SK-N-SH treated with all-trans-retinoic acid at 6 μM for 48 hours (cell line): Measurements from ENCODE around the gene C15orf40.

ENCODE experiments used
- BACH2 ChIP-seq: fragments of 250-450 bp; sonication (Bioruptor Pico); IDR thresholded peaks from 2 replicates; pipeline ENCODE4 v1.9.0; 2021; ENCODE audit warnings: mild to moderate bottlenecking, borderline replicate concordance
- CSDC2 ChIP-seq: fragments of 250-450 bp; sonication (Bioruptor Pico); IDR thresholded peaks from 2 replicates; pipeline ENCODE4 v1.5.0; 2020; ENCODE audit warnings: mild to moderate bottlenecking, moderate library complexity
- POU6F1 ChIP-seq: fragments of 250-450 bp; sonication (Bioruptor Pico); IDR thresholded peaks from 2 replicates; pipeline ENCODE4 v1.8.0; 2021; ENCODE audit warnings: low read depth, mild to moderate bottlenecking, moderate library complexity, borderline replicate concordance
- PPARA ChIP-seq: fragments of 250-450 bp; sonication (Bioruptor Pico); IDR thresholded peaks from 2 replicates; pipeline ENCODE4 v1.5.0; 2020; ENCODE audit warnings: mild to moderate bottlenecking, borderline replicate concordance
- RARB ChIP-seq: fragments of 250-450 bp; sonication (Bioruptor Pico); IDR thresholded peaks from 2 replicates; pipeline ENCODE4 v1.8.0; 2021; ENCODE audit warnings: mild to moderate bottlenecking, moderate library complexity
- ZC3H10 ChIP-seq: fragments of 250-450 bp; sonication (Bioruptor Pico); IDR thresholded peaks from 2 replicates; pipeline ENCODE4 v1.5.1; 2021; ENCODE audit warnings: mild to moderate bottlenecking, moderate library complexity
- ZFP3 ChIP-seq: fragments of 250-450 bp; sonication (Bioruptor Pico); IDR thresholded peaks from 2 replicates; pipeline ENCODE4 v1.5.0; 2020; ENCODE audit warnings: mild to moderate bottlenecking, moderate library complexity
- ZFP30 ChIP-seq: fragments of 450-650 bp; formaldehyde crosslinking; IDR thresholded peaks from 2 replicates; pipeline ENCODE4 v1.5.0; 2022; ENCODE audit warnings: mild to moderate bottlenecking, moderate library complexity
- ZNF565 ChIP-seq: fragments of 450-650 bp; formaldehyde crosslinking; conservative IDR thresholded peaks from 2 replicates; pipeline ENCODE4 v1.5.0; 2020; ENCODE audit warnings: low read depth, mild to moderate bottlenecking, moderate library complexity
- ZNF70 ChIP-seq: fragments of 450-650 bp; formaldehyde crosslinking; IDR thresholded peaks from 2 replicates; pipeline ENCODE4 v1.5.0; 2020; ENCODE audit warnings: mild to moderate bottlenecking, moderate library complexity

- TF ChIP-seq RARB (CRISPR knock-in tag): no peak
- TF ChIP-seq ZFP30 (CRISPR knock-in tag): no peak
- TF ChIP-seq POU6F1 (CRISPR knock-in tag): no peak
- TF ChIP-seq BACH2: no peak
- TF ChIP-seq PPARA (CRISPR knock-in tag): no peak
- TF ChIP-seq ZNF565 (CRISPR knock-in tag): no peak
- TF ChIP-seq ZNF70: no peak
- no peak for TF ChIP-seq ZFP3 (CRISPR knock-in tag)
- no peak for TF ChIP-seq ZC3H10 (CRISPR knock-in tag)
- TF ChIP-seq CSDC2: no peak
These were observed 47.7 kb downstream of the C15orf40 start for GRCh38 chr15:82963471-82964341.
